Stimulated activated CD8-positive, alpha-beta memory T cell treated with anti-CD3 and anti-CD28 coated beads, Interleukin-4, amount 100 ng/mL, for 24 hours (primary cell): ENCODE results near the gene CBFA2T3.

Experiments
- DNase-seq: peaks from one replicate; pipeline ENCODE4 v3.0.0-alpha.2; 2020; ENCODE audit warnings: low read depth

The CBFA2T3 gene

GRCh38 chr16:88875703-88876234, 101.2 kb downstream of the CBFA2T3 start:
- DNase-seq: no peak

- no peak for DNase-seq
Measured at GRCh38 chr16:88874938-88875599, 101.9 kb downstream of the CBFA2T3 start.

- no peak for DNase-seq
Measured at GRCh38 chr16:88872650-88873331, 104.2 kb downstream of the CBFA2T3 start.

DNA sequence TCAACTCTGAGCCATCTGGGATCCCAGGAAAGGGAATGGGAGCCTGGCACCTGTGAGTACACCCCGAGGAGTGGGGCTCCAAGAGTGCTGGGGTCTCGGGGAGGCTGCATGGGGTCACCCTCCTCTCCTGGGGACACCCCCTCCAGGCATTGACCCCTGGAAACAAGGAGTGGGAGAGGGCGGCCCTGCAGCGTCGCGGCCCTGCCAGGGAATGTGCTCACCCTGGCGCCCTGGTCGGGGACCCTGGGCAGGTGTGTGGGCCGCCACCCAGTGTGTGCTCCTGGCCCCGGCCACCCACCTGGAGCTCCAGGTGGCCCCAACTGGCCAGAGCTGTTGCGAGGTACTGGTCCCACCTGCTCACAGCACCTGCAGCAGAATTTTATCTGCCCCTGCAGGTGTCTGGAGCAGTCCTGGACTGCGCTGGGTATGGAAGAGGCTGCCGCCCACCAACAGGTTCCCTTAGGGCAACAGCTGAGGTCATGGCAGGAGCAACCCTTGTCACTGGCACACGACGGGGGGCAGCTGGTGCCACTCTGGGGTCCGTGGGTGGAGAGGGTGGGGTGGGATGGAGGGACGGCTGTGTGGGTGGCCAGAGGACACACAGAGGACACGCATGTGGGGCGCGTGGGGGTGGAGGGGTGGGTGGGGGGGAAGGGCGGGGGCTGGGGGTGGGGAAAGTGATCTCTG, 105.1 kb downstream of the CBFA2T3 start:
- DNase-seq: no peak

DNA sequence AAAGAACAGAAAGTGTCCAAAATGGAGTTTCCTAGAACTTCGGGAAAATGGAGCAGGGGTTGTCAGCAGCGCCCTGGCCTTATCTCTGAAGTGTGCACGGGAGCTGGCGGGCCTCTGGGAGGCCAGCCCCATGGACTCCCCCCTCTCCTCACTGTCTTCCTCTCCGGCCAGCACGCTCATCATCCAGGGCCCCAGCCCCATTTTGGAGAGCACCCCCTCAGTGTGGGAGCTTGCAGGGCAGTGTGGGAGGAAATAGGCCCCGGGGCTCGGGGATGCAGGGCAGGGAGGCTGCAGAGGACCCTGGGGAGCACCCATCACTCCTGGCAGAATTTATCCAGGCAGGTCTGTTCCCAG, 105.7 kb downstream of the CBFA2T3 start:
- no peak for DNase-seq

DNA sequence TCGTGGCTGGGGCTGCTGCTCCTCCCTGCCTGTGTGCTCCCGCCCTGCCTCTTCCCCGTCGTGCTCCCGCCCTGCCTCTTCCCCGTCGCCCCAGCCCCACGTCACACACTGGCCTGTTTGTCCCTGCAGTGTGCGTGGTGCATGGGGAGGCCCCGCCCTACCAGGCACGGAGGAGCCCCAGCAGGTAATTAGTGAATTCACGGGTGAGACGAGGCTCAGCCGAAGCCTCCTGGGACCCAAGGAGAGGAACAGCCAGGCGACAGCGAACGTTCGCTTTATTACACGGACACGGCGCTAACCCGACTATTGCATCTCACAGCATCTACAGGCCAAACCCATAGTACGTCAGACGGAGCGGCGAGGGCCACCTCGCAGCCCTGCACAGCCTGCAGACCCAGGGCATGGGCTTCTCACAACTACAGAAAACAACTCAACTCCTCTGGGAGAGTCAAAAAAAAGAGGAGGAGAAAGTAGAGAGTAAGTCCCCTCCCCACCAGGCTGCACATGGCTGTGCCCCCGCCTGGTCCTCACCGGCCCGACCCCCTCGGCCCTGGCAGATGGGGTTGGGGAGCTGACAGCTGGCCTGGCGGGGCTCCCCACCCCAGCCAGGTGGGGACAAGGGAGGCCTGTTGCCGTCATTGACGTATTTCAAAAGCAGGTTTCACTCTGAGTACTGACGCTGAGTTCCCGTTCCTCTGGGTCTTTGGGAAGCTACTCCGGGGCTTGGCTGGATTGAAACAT, 106.2 kb downstream of the CBFA2T3 start:
- no peak for DNase-seq

GRCh38 chr16:88869673-88869980, 107.4 kb downstream of the CBFA2T3 start:
- DNase-seq: no peak

DNA sequence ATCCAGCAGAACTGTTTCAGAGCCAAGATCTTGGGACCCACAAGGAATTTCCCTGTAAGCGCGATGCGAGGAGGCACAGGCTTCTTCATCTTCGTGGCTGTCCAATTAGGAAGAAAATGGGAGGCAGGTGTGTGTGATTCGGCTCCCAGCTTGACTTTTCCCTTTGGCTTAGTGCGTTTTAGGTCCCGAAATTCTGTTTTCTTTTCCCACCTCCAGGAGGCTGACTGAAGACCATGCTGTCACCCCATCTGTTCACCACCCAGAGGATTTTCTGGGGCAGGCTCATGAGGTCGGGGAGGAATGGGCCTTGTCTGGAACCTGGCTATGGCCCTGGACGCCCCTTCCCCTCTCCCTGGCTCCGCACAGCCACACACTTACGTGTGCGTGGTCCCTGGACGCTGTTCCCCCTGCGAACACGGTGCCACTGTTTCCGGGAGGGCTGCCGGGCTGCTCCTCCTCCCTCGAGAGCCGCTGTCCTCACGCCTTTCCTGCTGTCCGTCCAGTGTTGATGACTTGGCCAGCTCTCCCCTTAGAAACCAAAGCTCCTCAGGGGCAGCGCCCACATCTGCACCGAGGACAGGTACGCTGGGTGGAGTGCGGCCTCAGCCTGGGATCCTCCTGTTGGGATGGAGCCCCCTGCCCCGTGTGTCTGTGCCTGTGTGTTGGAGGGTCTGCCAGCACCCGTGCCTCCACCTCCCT, 107.9 kb downstream of the CBFA2T3 start:
- DNase-seq: no peak

- DNase-seq: no peak
Measured at GRCh38 chr16:88867581-88868246, 109.3 kb downstream of the CBFA2T3 start.

DNA sequence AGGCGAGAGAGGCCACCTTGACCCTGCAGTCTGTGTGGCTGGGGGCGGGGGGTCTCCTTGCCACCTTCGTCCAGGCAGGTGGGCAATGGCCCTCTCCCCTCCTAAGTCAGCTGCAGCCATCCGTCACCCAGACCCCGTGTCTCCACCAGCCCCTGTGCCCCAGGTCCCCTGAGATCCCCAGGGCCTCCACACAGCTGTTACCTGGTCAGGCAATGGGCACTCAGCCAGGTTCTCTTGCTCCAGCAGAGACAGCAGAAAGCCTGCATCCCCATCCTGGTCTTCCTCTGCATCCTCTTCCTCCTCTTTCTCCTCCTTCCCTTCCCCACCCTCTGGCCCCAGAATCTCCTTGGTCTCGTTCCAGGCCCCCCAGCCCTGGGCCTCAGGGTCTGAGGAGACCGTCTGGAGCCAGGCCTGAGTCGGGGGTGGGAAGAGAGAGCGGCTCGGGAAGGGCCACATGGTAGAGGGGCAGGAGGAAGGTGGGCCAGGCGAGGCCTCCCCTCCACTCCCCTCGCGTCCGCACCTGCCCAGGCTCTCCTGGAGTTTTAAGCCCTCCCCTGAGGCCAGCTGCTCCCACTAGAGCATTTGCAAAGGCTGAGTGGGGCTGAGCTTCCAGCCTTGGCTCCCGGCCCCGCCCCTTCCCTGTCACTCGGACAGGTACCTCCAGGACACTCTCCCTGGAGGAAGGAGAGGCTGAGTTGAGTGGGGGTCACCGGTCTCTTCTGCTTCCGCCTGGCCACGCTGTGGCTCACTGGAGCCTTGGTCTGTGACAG, 110.7 kb downstream of the CBFA2T3 start, which contains the start of gene PABPN1L:
Gene PABPN1L (minus strand): TSS at position 510 of the 770 bp plus-strand sequence. CDS start 54 bp downstream, at position 456.
- DNase-seq: no peak

DNA sequence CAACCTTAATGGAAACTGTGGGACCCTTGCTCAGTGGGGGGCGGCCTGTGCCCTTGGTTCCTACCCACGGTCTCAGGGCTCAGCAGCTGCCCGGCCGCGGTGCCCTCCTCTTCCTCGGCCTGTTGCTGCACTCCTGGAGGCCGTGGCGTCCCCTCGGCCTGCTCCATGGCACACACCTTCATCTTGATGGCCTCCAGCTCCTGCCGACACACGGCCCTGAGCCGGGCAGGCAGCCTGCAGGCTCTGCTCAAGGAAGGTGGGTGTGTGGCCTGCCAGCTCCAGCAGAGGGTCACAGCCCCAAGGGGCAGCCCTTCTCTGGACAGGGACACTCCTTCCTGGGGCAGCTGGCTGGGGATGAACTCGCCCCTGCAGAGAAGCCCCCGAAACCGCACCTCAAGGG, 111.3 kb downstream of the CBFA2T3 start:
- no peak for DNase-seq

- DNase-seq: no peak
Measured at GRCh38 chr16:88865310-88865709, 111.7 kb downstream of the CBFA2T3 start.

DNA sequence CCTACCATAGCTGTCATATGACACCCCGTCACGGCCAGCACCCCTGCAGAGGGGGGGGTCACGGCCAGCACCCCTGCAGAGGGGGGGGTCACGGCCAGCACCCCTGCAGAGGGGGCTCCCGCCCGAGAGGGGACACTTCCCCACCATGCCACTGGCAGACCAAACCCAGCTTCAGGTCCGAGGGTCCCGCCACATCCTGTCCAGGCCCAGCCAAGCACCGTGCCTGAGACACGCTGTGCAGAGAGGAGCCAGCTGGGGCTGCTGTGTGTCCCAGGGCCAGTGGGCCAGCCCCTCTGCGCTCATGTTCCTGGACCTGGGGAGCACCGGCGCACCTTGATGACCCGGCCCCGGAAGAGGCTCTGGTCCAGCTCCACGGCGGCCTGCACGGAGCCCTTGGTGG, 112.5 kb downstream of the CBFA2T3 start:
- DNase-seq: no peak

DNA sequence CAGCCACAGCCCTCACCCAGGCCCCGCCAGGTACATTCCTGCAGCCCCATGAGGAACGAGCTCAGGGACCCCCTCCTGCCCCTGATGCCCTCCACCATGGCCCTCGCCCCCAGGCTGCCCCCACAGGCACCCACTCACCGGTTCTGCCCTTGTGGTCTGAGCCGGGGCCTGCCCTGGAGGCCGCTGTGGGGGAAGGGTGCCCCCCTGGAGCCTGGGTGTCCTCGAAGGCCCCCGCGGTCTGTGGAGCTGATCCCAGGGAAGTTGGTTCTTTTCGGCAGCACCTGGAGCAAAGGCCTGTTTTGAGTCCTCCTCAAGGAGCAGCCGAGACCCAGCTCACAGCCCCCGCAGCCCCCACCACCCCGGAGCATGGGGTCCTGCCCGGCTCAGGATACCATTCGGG, 112.9 kb downstream of the CBFA2T3 start:
- no peak for DNase-seq

DNA sequence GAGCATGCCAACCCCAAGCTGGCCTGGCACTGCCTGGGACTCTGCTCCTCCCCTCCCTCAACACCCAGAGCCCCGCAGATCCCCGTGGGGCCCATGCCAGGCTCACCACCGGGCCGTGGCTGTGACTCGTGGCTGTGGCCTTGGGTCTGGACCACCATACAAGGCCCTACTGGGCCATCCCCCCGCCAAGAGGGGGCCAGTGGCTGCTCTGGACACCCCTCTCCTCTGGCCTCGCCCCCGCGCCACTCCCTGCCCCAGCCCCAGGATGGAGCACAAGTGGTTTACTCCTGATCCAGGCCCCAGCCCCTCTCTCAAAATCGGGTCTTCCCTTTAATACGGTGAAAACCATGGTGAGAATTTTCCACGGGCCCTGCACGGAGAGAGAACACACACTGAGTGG, 113.6 kb downstream of the CBFA2T3 start:
- no peak for DNase-seq

DNA sequence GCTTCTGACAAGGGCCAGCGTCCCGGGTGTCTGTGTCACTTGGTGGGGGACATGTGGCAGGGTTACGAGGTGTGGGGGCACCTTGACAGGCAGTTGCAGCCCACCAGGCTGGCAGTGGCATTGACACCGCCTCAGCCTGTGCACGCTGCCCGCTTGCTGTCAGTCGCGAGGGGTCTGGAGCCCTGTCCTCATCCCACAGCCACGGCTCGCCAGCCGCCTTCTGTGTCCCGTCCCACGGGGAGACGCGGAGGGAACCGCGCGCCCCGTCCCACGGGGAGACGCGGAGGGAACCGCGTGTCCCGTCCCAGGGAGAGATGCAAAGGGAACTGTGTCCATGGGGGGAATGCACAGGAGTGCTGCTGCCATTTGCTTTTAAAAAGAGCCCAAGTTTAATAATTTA, 114.0 kb downstream of the CBFA2T3 start:
- DNase-seq: no peak

DNA sequence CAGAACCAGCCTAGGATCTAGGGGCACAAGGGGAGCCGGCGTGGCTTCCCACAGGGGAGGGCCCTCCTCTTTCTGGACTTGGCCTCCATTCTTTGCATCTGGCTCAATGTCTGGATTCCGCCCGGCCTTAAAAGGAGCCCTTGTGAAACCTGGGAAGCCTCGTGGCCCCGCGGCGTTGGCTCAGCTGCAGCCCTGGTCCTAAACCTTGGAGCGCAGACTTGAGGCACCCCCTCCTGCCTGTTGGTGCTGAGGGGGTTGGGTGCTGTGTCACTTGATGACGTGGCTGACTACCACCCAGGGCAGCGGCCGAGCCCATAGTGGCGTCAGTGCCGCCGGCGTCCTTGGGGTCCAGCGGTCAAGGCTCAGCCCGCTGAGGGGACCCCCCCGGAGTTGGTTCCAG, 115.6 kb downstream of the CBFA2T3 start:
- no peak for DNase-seq

GRCh38 chr16:88859381-88860091, 117.5 kb downstream of the CBFA2T3 start:
- no peak for DNase-seq

- DNase-seq: peak; percentile 67
Measured at GRCh38 chr16:88857728-88858339, 119.2 kb downstream of the CBFA2T3 start.
